GM20431 (cell line): Measurements from ENCODE around the gene PYROXD2.

Experiments
- in situ Hi-C: fragments of 300-500 bp; cut with MseI, MboI; formaldehyde crosslinking; loops from one replicate; pipeline ENCODE4 v1.15.0; 2020; ENCODE audit warnings: low sequenced_read_pairs; ENCODE audit not compliant: unreplicated experiment

Gene PYROXD2

GRCh38 chr10:98438715-98439114 is 23.7 kb upstream of the PYROXD2 start:
- in situ Hi-C loops: no loop called here

DNA sequence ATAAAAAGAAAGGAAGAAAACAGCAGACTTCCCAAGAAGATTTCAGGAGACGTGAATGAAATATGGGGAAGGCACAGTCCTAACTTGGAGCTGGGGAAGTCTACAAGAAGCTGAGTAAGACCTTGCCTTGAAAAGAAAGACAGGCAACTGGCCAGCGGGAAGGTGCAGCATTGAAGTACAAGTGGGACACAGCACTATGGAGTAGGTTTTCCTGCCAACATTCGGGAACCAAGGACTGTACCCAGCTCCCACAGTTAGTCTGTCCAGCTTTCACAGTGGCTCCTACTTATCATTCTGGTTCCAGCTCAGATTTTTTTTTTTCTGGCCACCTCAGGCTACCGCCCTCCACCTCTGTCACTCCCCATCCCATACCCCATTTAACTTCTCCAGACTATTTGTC is 21.7 kb upstream of the PYROXD2 start:
- in situ Hi-C loops: no loop called here

DNA sequence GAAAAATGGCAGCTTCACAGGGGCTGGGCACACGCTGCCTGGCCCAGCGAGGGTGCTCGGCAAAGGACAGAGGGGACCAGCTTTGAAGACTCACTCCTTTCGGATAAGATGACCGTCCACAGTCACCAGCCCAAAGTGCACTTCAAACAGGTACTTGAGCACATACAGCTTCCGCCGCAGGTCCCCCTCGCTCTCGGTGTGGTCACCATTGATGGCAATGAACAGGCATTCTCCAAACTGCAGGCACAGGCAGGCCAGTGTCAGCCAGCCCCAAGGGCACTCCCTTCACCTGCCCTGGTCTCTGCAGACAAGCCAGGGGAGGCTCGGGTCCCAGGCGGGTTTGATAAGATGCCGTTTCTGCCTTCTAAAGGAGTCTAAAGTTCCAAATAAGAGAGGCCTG is 20.2 kb upstream of the PYROXD2 start:
- in situ Hi-C loops: no loop called here

- in situ Hi-C loops: no loop called here
These were observed 19.1 kb upstream of the PYROXD2 start for GRCh38 chr10:98433881-98434732.

GRCh38 chr10:98433371-98433770 is 18.4 kb upstream of the PYROXD2 start:
- in situ Hi-C loops: no loop called here

DNA sequence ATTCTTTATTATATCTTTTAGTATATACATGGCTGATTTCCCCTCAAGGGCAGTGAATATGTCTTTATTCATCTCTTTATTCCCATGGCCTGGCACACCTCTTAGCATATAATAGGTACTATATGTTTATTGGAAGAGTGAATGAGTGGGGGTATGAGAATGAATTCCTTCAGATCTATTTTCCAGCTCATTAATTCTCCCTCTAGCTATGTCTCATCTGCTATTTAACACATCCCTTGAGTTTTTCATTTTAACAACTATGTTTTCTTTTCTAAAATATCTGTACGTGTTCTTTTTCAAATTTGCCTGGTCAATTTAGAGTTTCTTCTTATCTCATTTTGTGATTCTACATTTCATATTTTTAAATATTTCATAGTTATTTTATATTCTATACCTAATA is 17.3 kb upstream of the PYROXD2 start:
- in situ Hi-C loops: no loop called here

GRCh38 chr10:98431016-98431415 is 16.0 kb upstream of the PYROXD2 start:
- in situ Hi-C loops: no loop called here

DNA sequence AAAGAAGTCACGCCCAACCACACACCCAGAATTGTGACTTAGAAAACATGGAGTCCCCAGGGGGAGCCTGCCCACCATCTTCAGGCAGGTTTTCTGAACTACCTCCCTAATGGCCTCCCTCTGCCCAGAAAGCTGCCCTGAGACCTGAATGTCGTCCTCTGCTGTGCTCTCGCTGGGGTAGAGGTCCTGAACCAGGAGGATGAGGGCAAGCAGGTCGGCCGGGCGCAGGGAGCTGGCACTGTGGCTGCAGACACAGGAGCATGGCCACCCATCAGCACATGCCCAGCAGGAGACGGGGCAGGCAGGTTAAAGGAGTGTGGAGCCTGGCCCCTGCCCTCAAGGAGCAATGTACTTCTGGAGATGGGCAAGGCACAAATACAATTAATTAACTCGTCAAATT is 15.4 kb upstream of the PYROXD2 start:
- in situ Hi-C loops: no loop called here

DNA sequence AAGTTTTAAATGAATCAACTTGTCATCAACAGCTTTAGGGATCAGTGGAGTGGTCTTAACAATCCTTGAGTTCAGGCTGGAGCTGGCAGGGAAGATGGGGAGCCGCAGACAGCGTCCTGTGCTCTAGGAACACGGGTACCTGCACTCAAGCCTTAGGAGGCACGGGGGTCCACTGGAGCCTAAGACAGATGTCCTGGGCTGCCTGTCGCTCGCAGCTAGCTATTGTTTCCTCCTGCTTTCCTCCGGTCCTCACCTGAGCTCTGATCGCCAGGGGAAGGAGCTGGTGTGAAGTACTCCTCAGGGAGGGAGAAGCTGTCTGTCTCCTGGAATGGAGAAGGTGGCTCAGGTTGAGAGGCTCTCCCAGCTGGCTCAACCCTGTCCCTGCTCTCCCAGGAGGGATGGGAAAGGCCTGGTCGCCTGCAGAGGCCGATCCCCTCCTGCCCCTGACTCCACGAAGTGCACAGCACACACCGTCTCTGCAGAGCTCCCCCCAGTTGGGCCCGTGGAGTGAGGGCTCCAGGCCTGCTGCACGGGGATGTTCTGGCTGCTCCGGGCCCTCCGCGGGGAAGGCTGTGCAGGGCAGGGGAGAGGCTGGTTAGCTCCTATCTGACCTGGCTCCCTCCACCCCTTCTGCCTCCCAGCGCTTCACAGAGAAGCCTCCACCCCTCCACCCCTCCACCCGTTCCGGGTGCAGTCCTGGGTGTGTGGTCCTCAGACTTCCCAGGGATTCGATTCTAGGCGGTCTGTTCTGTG is 14.5 kb upstream of the PYROXD2 start:
- in situ Hi-C loops: no loop called here

DNA sequence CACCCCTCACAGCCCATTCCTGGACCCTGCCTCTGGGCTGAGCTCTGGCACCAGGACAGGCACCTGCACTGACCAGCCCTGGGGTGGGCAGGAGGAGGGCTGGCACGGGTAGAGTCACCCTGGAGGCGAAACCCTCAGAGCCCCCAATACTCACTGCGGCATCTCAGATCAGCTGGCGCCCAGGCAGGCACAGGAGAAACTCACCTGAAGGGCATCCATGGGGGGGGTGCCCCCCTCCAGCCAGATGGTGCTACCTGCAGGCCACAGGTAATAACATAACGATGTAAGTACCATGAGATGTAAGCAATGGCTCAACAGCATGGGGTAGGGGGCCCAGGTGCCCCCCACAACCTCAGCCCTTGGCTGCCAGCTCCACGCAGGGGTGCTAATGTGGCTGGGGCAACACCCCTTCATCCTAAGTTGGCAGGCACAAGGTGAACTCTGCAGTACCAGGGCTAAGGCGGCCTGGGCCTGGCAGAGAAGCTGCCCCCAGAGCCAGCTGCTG is 12.1 kb upstream of the PYROXD2 start:
- in situ Hi-C loops: no loop called here

DNA sequence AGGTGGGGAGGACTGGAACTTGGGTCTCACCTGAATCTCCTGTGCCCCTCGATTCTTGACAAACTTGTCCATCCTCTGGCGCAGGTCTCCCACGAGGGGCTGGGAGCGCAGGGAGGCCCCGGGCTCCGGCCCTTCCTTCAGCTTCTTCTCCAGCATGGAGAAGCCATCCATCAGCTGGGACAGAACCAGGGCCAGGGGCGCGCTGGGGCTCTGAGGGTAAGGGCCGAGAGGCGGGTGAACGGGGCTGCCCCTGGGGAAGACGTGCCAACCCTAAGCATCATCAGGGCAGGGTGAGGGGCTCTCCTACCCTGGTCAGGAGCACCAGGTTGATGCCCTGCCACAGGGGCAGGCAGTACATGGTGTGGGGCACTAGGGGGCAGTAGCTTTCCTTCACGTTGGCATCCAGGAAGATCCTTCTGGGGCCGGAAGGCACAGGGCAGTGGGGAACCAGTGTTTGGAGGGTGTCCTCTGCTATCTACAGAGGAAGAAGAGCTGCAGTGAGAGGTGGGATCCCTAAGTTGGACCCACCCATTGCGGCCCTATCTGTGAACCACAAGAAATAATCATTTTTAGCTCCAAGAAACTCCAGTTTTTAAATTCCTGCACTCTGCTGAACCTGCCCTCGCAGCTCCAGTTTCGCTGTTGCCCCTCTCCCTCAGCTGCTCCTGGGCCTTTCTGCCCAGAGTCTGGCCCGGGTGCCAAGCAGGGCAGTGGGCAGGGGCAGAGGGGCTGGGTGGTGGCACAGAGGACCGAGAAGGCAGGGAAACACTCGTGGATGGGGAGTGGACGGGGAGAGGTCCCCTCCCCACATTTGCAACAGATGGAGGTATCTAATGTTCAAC is 10.8 kb upstream of the PYROXD2 start:
- in situ Hi-C loops: no loop called here

GRCh38 chr10:98424295-98425254 is 9.6 kb upstream of the PYROXD2 start:
- in situ Hi-C loops: no loop called here

DNA sequence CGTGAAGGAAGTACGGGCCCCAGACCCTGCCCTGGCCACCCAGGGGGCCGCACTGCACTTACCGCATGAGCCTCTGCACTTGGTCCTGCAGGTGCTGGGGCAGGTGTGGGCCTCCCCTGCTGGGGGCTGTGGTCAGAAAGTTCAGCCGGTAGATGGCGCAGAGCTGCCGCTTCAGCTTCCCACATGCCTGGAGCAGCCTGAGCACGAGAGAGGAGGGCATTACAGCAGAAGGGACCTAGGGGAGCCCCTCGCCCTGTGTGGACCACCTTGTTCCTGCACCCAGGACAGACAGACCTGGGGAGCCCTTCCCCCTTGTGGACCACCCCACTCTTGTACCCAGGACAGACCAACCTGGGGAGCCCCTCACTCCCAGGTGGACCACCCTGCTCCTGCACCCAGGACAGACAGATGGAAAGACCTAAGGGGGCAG is 8.7 kb upstream of the PYROXD2 start:
- in situ Hi-C loops: no loop called here

DNA sequence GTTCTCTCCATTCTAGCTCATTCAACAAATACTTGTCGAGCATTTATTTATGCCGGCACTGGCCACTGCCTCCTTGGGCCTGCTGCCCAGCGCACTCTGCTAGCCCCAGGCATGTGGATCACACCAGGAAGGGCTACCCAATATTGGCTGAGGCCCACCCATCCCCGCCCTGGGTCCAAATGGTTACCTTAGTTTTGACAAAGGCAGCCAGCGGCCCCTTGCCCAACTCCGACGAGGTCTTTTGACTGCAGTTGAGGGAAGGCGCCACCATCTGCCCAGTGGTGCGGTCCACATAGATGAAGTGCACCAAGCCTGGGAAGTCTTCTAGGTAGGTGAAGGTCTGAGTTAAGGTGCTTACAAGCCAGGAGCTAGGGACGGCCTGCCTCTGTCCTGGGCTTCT is 7.2 kb upstream of the PYROXD2 start:
- in situ Hi-C loops: no loop called here

- in situ Hi-C loops: no loop called here
These were observed 5.8 kb upstream of the PYROXD2 start for GRCh38 chr10:98420786-98421185.

- in situ Hi-C loops: no loop called here
These were observed 4.7 kb upstream of the PYROXD2 start for GRCh38 chr10:98419469-98420261.

GRCh38 chr10:98418665-98419468 is 3.9 kb upstream of the PYROXD2 start:
- in situ Hi-C loops: no loop called here
